OCI-LY7 (cell line): Measurements from ENCODE around the gene TK1.

Experiments used
- EZH2phosphoT487 ChIP-seq: fragments of 200-600 bp; sonication (generic); IDR thresholded peaks from 2 replicates; pipeline ENCODE4 v1.6.1; 2018; ENCODE audit warnings: low read depth, borderline replicate concordance, mild to moderate bottlenecking, mixed run types, antibody characterized with exemption, low read length, moderate library complexity, mixed read lengths
- TF ChIP-seq, protein P1 (sequence below): fragments of 200-600 bp; sonication (generic); conservative IDR thresholded peaks from 2 replicates; pipeline ENCODE4 v1.5.1; 2014; ENCODE audit warnings: mild to moderate bottlenecking, antibody characterized with exemption, low read length, moderate library complexity, mixed read lengths

DNA sequence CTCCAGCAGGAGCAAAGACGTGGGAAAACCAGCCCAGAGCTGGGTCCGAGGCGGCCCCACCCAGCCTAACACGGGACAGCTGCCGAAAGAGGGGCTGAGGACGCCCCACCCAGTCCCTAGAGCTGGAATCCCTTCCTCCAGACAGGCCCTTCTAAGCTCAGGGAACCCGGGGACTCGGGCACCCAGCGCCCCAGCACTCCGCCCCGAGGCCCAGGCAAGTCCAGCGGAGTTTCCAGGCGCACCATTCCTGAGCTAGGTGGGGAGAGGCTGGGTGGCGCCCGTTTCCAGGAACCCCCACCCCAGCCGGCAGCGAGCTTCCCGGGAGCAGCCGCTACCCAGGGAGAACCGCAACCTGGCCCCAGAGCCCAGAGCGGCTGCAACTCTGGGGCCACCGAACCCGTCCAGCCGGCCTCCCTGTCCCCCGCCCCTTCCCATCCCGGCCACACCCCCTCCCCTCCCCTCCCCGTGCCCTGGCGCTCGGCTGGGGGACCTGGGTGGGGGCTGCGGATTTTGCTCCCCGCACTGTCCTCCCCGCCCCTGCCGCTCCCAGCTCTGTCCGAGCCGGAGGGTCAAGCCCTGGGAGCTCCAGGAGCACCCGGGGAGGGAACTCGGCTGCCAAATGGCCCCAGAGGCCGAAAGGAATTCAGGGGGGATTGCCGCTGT lies 58.8 kb downstream of the TK1 start:
- TF ChIP-seq, protein P1, sequence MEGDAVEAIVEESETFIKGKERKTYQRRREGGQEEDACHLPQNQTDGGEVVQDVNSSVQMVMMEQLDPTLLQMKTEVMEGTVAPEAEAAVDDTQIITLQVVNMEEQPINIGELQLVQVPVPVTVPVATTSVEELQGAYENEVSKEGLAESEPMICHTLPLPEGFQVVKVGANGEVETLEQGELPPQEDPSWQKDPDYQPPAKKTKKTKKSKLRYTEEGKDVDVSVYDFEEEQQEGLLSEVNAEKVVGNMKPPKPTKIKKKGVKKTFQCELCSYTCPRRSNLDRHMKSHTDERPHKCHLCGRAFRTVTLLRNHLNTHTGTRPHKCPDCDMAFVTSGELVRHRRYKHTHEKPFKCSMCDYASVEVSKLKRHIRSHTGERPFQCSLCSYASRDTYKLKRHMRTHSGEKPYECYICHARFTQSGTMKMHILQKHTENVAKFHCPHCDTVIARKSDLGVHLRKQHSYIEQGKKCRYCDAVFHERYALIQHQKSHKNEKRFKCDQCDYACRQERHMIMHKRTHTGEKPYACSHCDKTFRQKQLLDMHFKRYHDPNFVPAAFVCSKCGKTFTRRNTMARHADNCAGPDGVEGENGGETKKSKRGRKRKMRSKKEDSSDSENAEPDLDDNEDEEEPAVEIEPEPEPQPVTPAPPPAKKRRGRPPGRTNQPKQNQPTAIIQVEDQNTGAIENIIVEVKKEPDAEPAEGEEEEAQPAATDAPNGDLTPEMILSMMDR, result no peak
- TF ChIP-seq EZH2phosphoT487, result no peak
